Myocyte (in vitro differentiated cells): ENCODE results near the gene KRTAP20-1. TPM values are rescaled to one million over a fixed set of nuclear protein-coding genes. Genes with fewer than 3 reads are reported as not detected.

ENCODE experiments used
- DNase-seq: peaks from one replicate; pipeline ENCODE4 v3.0.0-alpha.2; 2012; ENCODE audit warnings: low read depth
- total RNA-seq: library from RNA; depleted of rRNA; stranded (reverse); fragments of >200 nt; gene quantifications from 2 replicates; pipeline ENCODE4 v1.2.3, GENCODE V29; 2014

Gene KRTAP20-1
- total RNA-seq, 1 donor from 2014 or later: not detected

GRCh38 chr21:30642564-30642963 lies 26.3 kb downstream of the KRTAP20-1 start, which contains the start of gene KRTAP20-3:
KRTAP20-3 (plus strand) TSS chr21:30642864.
- DNase-seq: no peak

GRCh38 chr21:30646904-30647414 lies 30.7 kb downstream of the KRTAP20-1 start:
- DNase-seq: no peak

GRCh38 chr21:30652891-30653290 lies 36.7 kb downstream of the KRTAP20-1 start:
- DNase-seq: no peak

Other genes with a start within 250 kb of the KRTAP20-1 start
- gene KRTAP13-2, start 244.2 kb upstream of the KRTAP20-1 start, total RNA-seq: not detected in 2 replicates
- gene KRTAP13-1, start 220.4 kb upstream of the KRTAP20-1 start, total RNA-seq: not detected in 2 replicates
- not detected in 2 replicates for gene KRTAP13-3, start 190.5 kb upstream of the KRTAP20-1 start, total RNA-seq
- gene KRTAP13-4, start 186.2 kb upstream of the KRTAP20-1 start, total RNA-seq: not detected in 2 replicates
- not detected in 2 replicates for gene KRTAP15-1, start 176.2 kb upstream of the KRTAP20-1 start, total RNA-seq
- gene KRTAP19-1, start 136.1 kb upstream of the KRTAP20-1 start, total RNA-seq: not detected in 2 replicates
- gene KRTAP19-2, start 129.0 kb upstream of the KRTAP20-1 start, total RNA-seq: not detected in 2 replicates
- not detected in 2 replicates for gene KRTAP19-3, start 124.4 kb upstream of the KRTAP20-1 start, total RNA-seq
- gene KRTAP19-4, start 119.3 kb upstream of the KRTAP20-1 start, total RNA-seq: not detected in 2 replicates
- gene KRTAP19-5, start 114.3 kb upstream of the KRTAP20-1 start, total RNA-seq: not detected in 2 replicates
- not detected in 2 replicates for gene KRTAP19-6, start 74.6 kb upstream of the KRTAP20-1 start, total RNA-seq
- not detected in 2 replicates for gene KRTAP19-7, start 55.1 kb upstream of the KRTAP20-1 start, total RNA-seq
- gene KRTAP22-2, start 26.0 kb upstream of the KRTAP20-1 start, total RNA-seq: not detected in 2 replicates
- not detected in 2 replicates for gene KRTAP6-3, start 24.0 kb upstream of the KRTAP20-1 start, total RNA-seq
- gene KRTAP6-2, start 17.5 kb upstream of the KRTAP20-1 start, total RNA-seq: not detected in 2 replicates
- gene KRTAP22-1, start 15.3 kb upstream of the KRTAP20-1 start, total RNA-seq: not detected in 2 replicates
- not detected in 2 replicates for gene KRTAP6-1, start 2.5 kb upstream of the KRTAP20-1 start, total RNA-seq
- gene KRTAP20-4, start 4.2 kb downstream of the KRTAP20-1 start, total RNA-seq: not detected in 2 replicates
- gene KRTAP20-2, start 18.8 kb downstream of the KRTAP20-1 start, total RNA-seq: not detected in 2 replicates
- not detected in 2 replicates for gene KRTAP20-3, start 26.4 kb downstream of the KRTAP20-1 start, total RNA-seq
- gene KRTAP21-3, start 102.4 kb downstream of the KRTAP20-1 start, total RNA-seq: not detected in 2 replicates
- not detected in 2 replicates for gene KRTAP21-2, start 130.8 kb downstream of the KRTAP20-1 start, total RNA-seq
- not detected in 2 replicates for gene KRTAP21-1, start 139.0 kb downstream of the KRTAP20-1 start, total RNA-seq
- gene KRTAP8-1, start 196.8 kb downstream of the KRTAP20-1 start, total RNA-seq: not detected in 2 replicates
- not detected in 2 replicates for gene KRTAP7-1, start 213.3 kb downstream of the KRTAP20-1 start, total RNA-seq